HT-29 (cell line): Measurements from ENCODE around the gene CSH1. TPM values are rescaled to one million over a fixed set of nuclear protein-coding genes. Genes with fewer than 3 reads are reported as not detected.
"Not testable (repeated sequence)": the region's sequence is repeated elsewhere in the genome, so short reads cannot be mapped to it uniquely, and the experiment has no call there.

Source experiments
- DNase-seq: peaks from one replicate; pipeline ENCODE4 v3.0.0-alpha.2; 2015; ENCODE audit warnings: low spot score
- total RNA-seq: library from RNA; depleted of rRNA; stranded (reverse); fragments of >200 nt; shearing (Covaris generic); gene quantifications from 2 replicates; pipeline ENCODE4 v1.2.3, GENCODE V29; 2014

CSH1 gene
- total RNA-seq, 1 experiment from 2014 or later = not detected

GRCh38 chr17:63928966-63929695, 32.8 kb upstream of the CSH1 start:
- no peak for DNase-seq

- DNase-seq = no peak
Observed at GRCh38 chr17:63928172-63928666, 31.8 kb upstream of the CSH1 start.

- no peak for DNase-seq
Observed at GRCh38 chr17:63927464-63928171, 31.2 kb upstream of the CSH1 start.

GRCh38 chr17:63926164-63926563, 29.8 kb upstream of the CSH1 start:
- DNase-seq = no peak

- DNase-seq = no peak
Observed at GRCh38 chr17:63925615-63926014, 29.2 kb upstream of the CSH1 start.

- DNase-seq = not testable (repeated sequence)
Observed at GRCh38 chr17:63922402-63922801, 26.0 kb upstream of the CSH1 start.

GRCh38 chr17:63920779-63921178, 24.4 kb upstream of the CSH1 start:
- DNase-seq = not testable (repeated sequence)

- not testable (repeated sequence) for DNase-seq
Observed at GRCh38 chr17:63920050-63920449, 23.7 kb upstream of the CSH1 start.

- peak; percentile 77 for DNase-seq
Observed at GRCh38 chr17:63919311-63919723, 22.9 kb upstream of the CSH1 start.

GRCh38 chr17:63918789-63919305, 22.5 kb upstream of the CSH1 start, which contains the start of gene GH1:
GH1 (minus strand) TSS chr17:63918839; CDS start chr17:63918776, 63 bp downstream.
- DNase-seq = not testable (repeated sequence)

- no peak for DNase-seq
Observed at GRCh38 chr17:63918305-63918704, 21.9 kb upstream of the CSH1 start.

- DNase-seq = no peak
Observed at GRCh38 chr17:63917646-63918045, 21.3 kb upstream of the CSH1 start.

- not testable (repeated sequence) for DNase-seq
Observed at GRCh38 chr17:63917206-63917605, 20.8 kb upstream of the CSH1 start.

- no peak for DNase-seq
Observed at GRCh38 chr17:63916566-63917185, 20.3 kb upstream of the CSH1 start.

GRCh38 chr17:63915753-63916152, 19.4 kb upstream of the CSH1 start:
- DNase-seq = not testable (repeated sequence)

GRCh38 chr17:63914471-63914870, 18.1 kb upstream of the CSH1 start:
- no peak for DNase-seq

- DNase-seq = peak; percentile 42
Observed at GRCh38 chr17:63911657-63912100, 15.3 kb upstream of the CSH1 start.

- DNase-seq = no peak
Observed at GRCh38 chr17:63911041-63911635, 14.8 kb upstream of the CSH1 start, which contains the start of gene CSHL1. CSHL1 (minus strand) TSS chr17:63911258; CDS start chr17:63911196, 62 bp downstream.

- DNase-seq = no peak
Observed at GRCh38 chr17:63910096-63910495, 13.7 kb upstream of the CSH1 start.

- not testable (repeated sequence) for DNase-seq
Observed at GRCh38 chr17:63909586-63909985, 13.2 kb upstream of the CSH1 start.

GRCh38 chr17:63907161-63907778, 10.9 kb upstream of the CSH1 start:
- peak; percentile 21 for DNase-seq
